ENCODE results near the gene KLHL22. TPM values are rescaled to one million over a fixed set of nuclear protein-coding genes. Genes with fewer than 3 reads are reported as not detected.

Gene KLHL22
- total RNA-seq, 4 donors from 2014 or later, result 24.1 to 32.2 (median 28.4) TPM

DNA sequence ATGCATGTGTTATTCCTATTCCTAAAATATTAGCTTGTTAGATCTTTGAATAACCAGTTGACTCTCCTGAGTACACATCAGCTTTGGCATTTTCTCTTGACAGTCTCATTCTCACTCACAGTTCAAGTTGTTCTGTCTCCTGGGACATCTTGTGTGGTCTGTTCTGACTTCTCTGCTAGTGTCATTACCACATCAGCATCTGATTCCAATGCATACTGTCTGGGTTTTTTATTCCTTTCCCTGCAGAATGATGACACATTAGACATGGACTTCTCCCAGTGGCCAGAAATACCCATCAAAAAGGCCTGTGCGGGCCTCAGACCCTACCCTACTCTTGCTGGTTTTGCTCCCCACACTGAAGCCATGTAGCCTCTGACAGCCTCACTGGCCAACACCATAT is 99.0 kb downstream of the KLHL22 start:
- H3K4me3 ChIP-seq, result no peak overlapping the region

GRCh38 chr22:20395907-20396287 is 99.7 kb downstream of the KLHL22 start:
- intact Hi-C loops (cut with DNase I; ENCODE audit: low total_unique reads), result no loop called here
- Histone ChIP-seq H3K4me1 (peaks cover 6 to 12% of the 10 kb centered on the region in 2 donors), H3K27me3 (no peaks in the 10 kb centered on the region), H3K4me3 (no peak overlapping the region), H3K27ac (no peak overlapping the region), H3K9me3 (no peaks in the 10 kb centered on the region), H3K36me3 (no peaks in the 10 kb centered on the region)
- ATAC-seq, result no peak
- DNase-seq, result no peak
- no peak for TF ChIP-seq POLR2A (IDR thresholded peaks at IDR 0.05)
- no peak for TF ChIP-seq CTCF (IDR thresholded peaks at IDR 0.05 in 4 of 5, conservative IDR thresholded peaks at IDR 0.05 in 1 of 5)
- in situ Hi-C loops (cut with MboI; ENCODE audit: low sequenced_read_pairs in 4 of 4), result no loop called here

More for the DNA sequence above, 99.0 kb downstream of the KLHL22 start:
- peaks cover 6 to 12% of the 10 kb centered on the region in 2 donors for H3K4me1 ChIP-seq
- intact Hi-C loops (cut with DNase I; ENCODE audit: low total_unique reads) (no loop called here), in situ Hi-C loops (cut with MboI; ENCODE audit: low sequenced_read_pairs in 4 of 4) (no loop called here)
- peak in 1 of 2 donors; percentile 36 for ATAC-seq
- no peak for DNase-seq
- H3K27me3 ChIP-seq, result no peaks in the 10 kb centered on the region
- no peak for TF ChIP-seq POLR2A (IDR thresholded peaks at IDR 0.05)
- no peak for TF ChIP-seq CTCF (IDR thresholded peaks at IDR 0.05 in 4 of 5, conservative IDR thresholded peaks at IDR 0.05 in 1 of 5)
- H3K9me3 ChIP-seq, result no peaks in the 10 kb centered on the region
- no peak overlapping the region for H3K27ac ChIP-seq
- no peaks in the 10 kb centered on the region for H3K36me3 ChIP-seq

GRCh38 chr22:20395181-20395906 is 100.3 kb downstream of the KLHL22 start:
- TF ChIP-seq POLR2A (IDR thresholded peaks at IDR 0.05) (no peak), CTCF (IDR thresholded peaks at IDR 0.05 in 4 of 5, conservative IDR thresholded peaks at IDR 0.05 in 1 of 5) (no peak)
- intact Hi-C loops (cut with DNase I; ENCODE audit: low total_unique reads), result no loop called here
- no peaks in the 10 kb centered on the region for H3K9me3 ChIP-seq
- H3K36me3 ChIP-seq, result no peaks in the 10 kb centered on the region
- H3K4me1 ChIP-seq, result peaks cover 6 to 12% of the 10 kb centered on the region in 2 donors
- DNase-seq, result no peak
- H3K27me3 ChIP-seq, result no peaks in the 10 kb centered on the region
- no peak overlapping the region for H3K27ac ChIP-seq
- ATAC-seq, result no peak
- no peak overlapping the region for H3K4me3 ChIP-seq
- in situ Hi-C loops (cut with MboI; ENCODE audit: low sequenced_read_pairs in 4 of 4), result no loop called here

- peaks cover 6 to 12% of the 10 kb centered on the region in 2 donors for H3K4me1 ChIP-seq
- peak within 1 kb of the TSS; percentile 61 to 88 (median 72) for H3K4me3 ChIP-seq
- DNase-seq, result peak; percentile 69 to 81
- H3K36me3 ChIP-seq, result no peaks in the 10 kb centered on the region
- TF ChIP-seq CTCF (IDR thresholded peaks at IDR 0.05 in 4 of 5, conservative IDR thresholded peaks at IDR 0.05 in 1 of 5), result no peak
- TF ChIP-seq POLR2A (IDR thresholded peaks at IDR 0.05), result peak; percentile 24 to 28
- intact Hi-C loops (cut with DNase I; ENCODE audit: low total_unique reads), result no loop called here
- H3K27me3 ChIP-seq, result no peaks in the 10 kb centered on the region
- H3K9me3 ChIP-seq, result no peaks in the 10 kb centered on the region
- in situ Hi-C loops (cut with MboI; ENCODE audit: low sequenced_read_pairs in 4 of 4), result no loop called here
- ATAC-seq, result peak; percentile 95 to 96
- H3K27ac ChIP-seq, result peak within 1 kb of the TSS; percentile 63 to 73 (median 70)
Observed at GRCh38 chr22:20393705-20394476, 101.7 kb downstream of the KLHL22 start, which contains the start of gene ZNF74. TSS of gene ZNF74 (plus strand) at chr22:20394151. CDS start at chr22:20394629, 478 bp downstream.

Measured in gastrocnemius medialis (tissue), 4 donors.